Activated CD4-positive, CD25-positive, alpha-beta regulatory T cell (primary cell): Measurements from ENCODE around the gene TBCCD1.
"Not testable (repeated sequence)": the region's sequence is repeated elsewhere in the genome, so short reads cannot be mapped to it uniquely, and the experiment has no call there.

Source experiments
- DNase-seq, 4 experiments: peaks; one replicate each; lab custom pipeline; 2025; lab: John Stamatoyannopoulos, UW

Gene TBCCD1

GRCh38 chr3:186596568-186597287 lies 29.6 kb upstream of the TBCCD1 start:
- DNase-seq = no peak

- no peak for DNase-seq
Observed at GRCh38 chr3:186594591-186595113, 27.5 kb upstream of the TBCCD1 start.

- no peak for DNase-seq
Observed at GRCh38 chr3:186593862-186594261, 26.7 kb upstream of the TBCCD1 start.

GRCh38 chr3:186592682-186593081 lies 25.5 kb upstream of the TBCCD1 start:
- DNase-seq = no peak

- DNase-seq = no peak
Observed at GRCh38 chr3:186590580-186591295, 23.6 kb upstream of the TBCCD1 start.

- DNase-seq = no peak
Observed at GRCh38 chr3:186589856-186590579, 22.9 kb upstream of the TBCCD1 start.

- DNase-seq = no peak
Observed at GRCh38 chr3:186589121-186589520, 22.0 kb upstream of the TBCCD1 start.

GRCh38 chr3:186588632-186589031 lies 21.5 kb upstream of the TBCCD1 start:
- no peak for DNase-seq

GRCh38 chr3:186587183-186587582 lies 20.0 kb upstream of the TBCCD1 start:
- no peak for DNase-seq

- not testable (repeated sequence) for DNase-seq
Observed at GRCh38 chr3:186586245-186586644, 19.1 kb upstream of the TBCCD1 start.

GRCh38 chr3:186583831-186584230 lies 16.7 kb upstream of the TBCCD1 start:
- no peak for DNase-seq

- no peak for DNase-seq
Observed at GRCh38 chr3:186582541-186582940, 15.4 kb upstream of the TBCCD1 start.

- DNase-seq = no peak
Observed at GRCh38 chr3:186580785-186581184, 13.6 kb upstream of the TBCCD1 start.

- no peak for DNase-seq
Observed at GRCh38 chr3:186577521-186577920, 10.4 kb upstream of the TBCCD1 start.

GRCh38 chr3:186571644-186572013 lies 4.5 kb upstream of the TBCCD1 start:
- DNase-seq = no peak

- DNase-seq = no peak
Observed at GRCh38 chr3:186570941-186571643, 4.0 kb upstream of the TBCCD1 start.

- peak; percentile 89 to 96 (median 94) for DNase-seq
Observed at GRCh38 chr3:186570096-186570940, 3.2 kb upstream of the TBCCD1 start, which contains the start of gene DNAJB11. DNAJB11 (plus strand) TSS chr3:186570720; CDS start chr3:186570898, 178 bp downstream.

- no peak for DNase-seq
Observed at GRCh38 chr3:186569779-186570095, 2.6 kb upstream of the TBCCD1 start.

- DNase-seq = not testable (repeated sequence)
Observed at GRCh38 chr3:186569361-186569760, 2.2 kb upstream of the TBCCD1 start.

- DNase-seq = no peak
Observed at GRCh38 chr3:186566772-186567071, 417 bp downstream of the TBCCD1 start.

GRCh38 chr3:186564586-186564985 lies 2.6 kb downstream of the TBCCD1 start:
- DNase-seq = no peak
